ENCODE data around the gene BACH1. TPM values are rescaled to one million over a fixed set of nuclear protein-coding genes. Genes with fewer than 3 reads are reported as not detected.

BACH1 gene
- total and polyA plus RNA-seq, 2 donors (not counting 3 experiments of a cell fraction or from before 2014, with no cell fraction given): 7.2 to 28.8 TPM

DNA sequence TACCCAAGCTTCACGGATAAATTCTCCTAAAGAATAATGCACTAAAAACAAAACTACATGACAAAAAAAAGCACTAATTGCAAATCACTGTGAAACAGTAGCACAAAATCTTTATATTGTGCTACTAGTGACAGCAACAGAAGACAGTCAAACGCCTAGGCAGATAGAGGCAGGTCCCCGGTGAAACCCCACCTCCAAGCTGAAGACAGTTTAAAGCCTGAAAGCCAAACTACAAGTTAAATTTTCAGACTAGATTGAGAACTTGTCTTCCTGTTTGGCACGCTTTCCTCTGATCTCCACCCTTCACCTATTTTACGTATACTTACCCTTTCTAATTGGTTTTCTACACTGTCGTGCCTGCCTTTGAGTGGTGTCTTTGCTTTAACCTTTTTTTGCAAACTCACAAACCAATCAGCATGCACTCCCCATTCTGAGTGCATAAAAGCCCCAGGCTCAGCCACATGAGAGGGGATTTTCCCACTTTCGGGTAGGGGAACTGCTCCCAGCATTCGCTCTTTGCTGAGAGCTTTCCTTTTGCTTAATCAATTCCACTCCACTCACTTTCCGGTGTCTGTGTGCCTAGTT lies 3.6 kb upstream of the BACH1 start:
- Histone ChIP-seq H3K9me3 (replicated peaks; ENCODE audit: control insufficient read depth, insufficient read depth, low read length) (no peaks in the 10 kb centered on the region), H3K9me1 (replicated peaks; ENCODE audit: control insufficient read depth, extremely low read depth, insufficient read depth, low read length) (no peaks in the 10 kb centered on the region), H3K4me2 (ENCODE audit: insufficient read depth, low read length) (no peak overlapping the region), H3K79me2 (ENCODE audit: control insufficient read depth, insufficient read depth, low read length) (peaks cover 7% of the 10 kb centered on the region), H4K20me1 (replicated peaks; ENCODE audit: control insufficient read depth, extremely low read depth, insufficient read depth, low read length) (no peaks in the 10 kb centered on the region), H3K9ac (replicated peaks; ENCODE audit: extremely low read depth, insufficient read depth, low read length) (no peak overlapping the region), H3K4me3 (replicated peaks in 1 of 3; ENCODE audit: insufficient read depth in 1 of 3, low read depth in 1 of 3, low read length in 3 of 3) (no peak overlapping the region), H3K27me3 (ENCODE audit: control insufficient read depth in 2 of 2, insufficient read depth in 2 of 2, low read length in 2 of 2) (no peaks in the 10 kb centered on the region), H3K4me1 (ENCODE audit: control insufficient read depth, extremely low read depth, insufficient read depth, low read length) (peaks cover 7% of the 10 kb centered on the region), H3K27ac (ENCODE audit: insufficient read depth, low read depth, low read length) (no peak overlapping the region), H2AFZ (ENCODE audit: low read depth, low read length) (no peak overlapping the region), H3K36me3 (ENCODE audit: control insufficient read depth in 2 of 2, extremely low read depth in 1 of 2, insufficient read depth in 2 of 2, low read length in 2 of 2) (no peaks in the 10 kb centered on the region)
- CTCF ChIA-PET: interaction anchor here (0.9 to 1.4 kb wide), 3 partner anchors 98 to 150 kb away, joined by 3 read pairs; no protein-coding TSS in a partner anchor
- FAIRE-seq (no peak), DNase-seq (ENCODE audit: low read depth, low spot score) (no peak)
- dilution Hi-C loops (cut with MboI; ENCODE audit: extremely low pct_ligation_motif_present, low sequenced_read_pairs) (no loop called here), intact Hi-C loops (cut with micrococcal nuclease) (loop anchor here (5.0 kb wide), 1 partner anchor 223 kb away; the partner anchor contains the start of gene CCT8)
- BruUV-seq (replicated peaks): no TSS peak
- POLR2A ChIA-PET: no interaction called here
- TF ChIP-seq POLR2A (IDR thresholded peaks at IDR 0.05; ENCODE audit: low read depth, low read length) (no peak), CTCF (IDR thresholded peaks at IDR 0.05; ENCODE audit: extremely low read depth in 1 of 2, insufficient read depth in 1 of 2, low read depth in 1 of 2, low read length in 2 of 2) (no peak), GATA2 (IDR thresholded peaks at IDR 0.05; ENCODE audit: insufficient read depth, insufficient read length, low read depth, low read length) (no peak), JUN (IDR thresholded peaks at IDR 0.05; ENCODE audit: borderline replicate concordance, insufficient read depth, insufficient read length, low read depth) (no peak), EZH2 (IDR thresholded peaks at IDR 0.05; ENCODE audit: borderline replicate concordance, low read depth, low read length, severe bottlenecking) (no peak)

All from endothelial cell of umbilical vein (primary cell).